A549 (cell line): ENCODE measurements around the gene FHIT.

Experiments used
- CBX2 ChIP-seq: fragments of 200-600 bp; sonication (generic); IDR thresholded peaks from 2 replicates; pipeline ENCODE4 v1.6.1; 2016; ENCODE audit warnings: low read depth, mild to moderate bottlenecking, borderline replicate concordance
- CHD4 ChIP-seq: fragments of 200-600 bp; sonication (generic); IDR thresholded peaks from 2 replicates; pipeline ENCODE4 v1.6.1; 2016; ENCODE audit warnings: antibody characterized with exemption, mild to moderate bottlenecking, borderline replicate concordance
- FOSB ChIP-seq: fragments of 250-450 bp; sonication (Bioruptor Pico); IDR thresholded peaks from 2 replicates; pipeline ENCODE4 v1.5.0; 2020; ENCODE audit warnings: mild to moderate bottlenecking, moderate library complexity
- HOXA7 ChIP-seq: fragments of 250-450 bp; sonication (Bioruptor Pico); IDR thresholded peaks from 2 replicates; pipeline ENCODE4 v1.5.0; 2020; ENCODE audit warnings: mild to moderate bottlenecking, moderate library complexity
- MAFK ChIP-seq: fragments of 450-650 bp; IDR thresholded peaks from 2 replicates; pipeline ENCODE4 v1.6.1; 2014; ENCODE audit not compliant: partially characterized antibody
- PHF8 ChIP-seq: fragments of 200-600 bp; sonication (generic); IDR thresholded peaks from 2 replicates; pipeline ENCODE4 v1.6.1; 2016; ENCODE audit warnings: low read depth, mild to moderate bottlenecking, antibody characterized with exemption, moderate library complexity, borderline replicate concordance
- REST ChIP-seq: fragments of 200-600 bp; sonication (generic); IDR thresholded peaks from 2 replicates; pipeline ENCODE4 v1.6.1; 2016; ENCODE audit warnings: antibody characterized with exemption, mild to moderate bottlenecking, moderate library complexity
- TF ChIP-seq, protein P1 (sequence below): fragments of 450-650 bp; IDR thresholded peaks from 2 replicates; pipeline ENCODE4 v1.6.1; 2014; ENCODE audit warnings: antibody characterized with exemption
- TF ChIP-seq, protein P2 (sequence below): fragments of >200 bp; sonication (Bioruptor Twin); formaldehyde crosslinking; IDR thresholded peaks from 2 replicates; pipeline ENCODE4 v1.6.1; 2016
- TF ChIP-seq, protein P3 (sequence below): fragments of >200 bp; sonication (Bioruptor Twin); formaldehyde crosslinking; IDR thresholded peaks from 3 replicates; pipeline ENCODE4 v1.5.1; 2016

DNA sequence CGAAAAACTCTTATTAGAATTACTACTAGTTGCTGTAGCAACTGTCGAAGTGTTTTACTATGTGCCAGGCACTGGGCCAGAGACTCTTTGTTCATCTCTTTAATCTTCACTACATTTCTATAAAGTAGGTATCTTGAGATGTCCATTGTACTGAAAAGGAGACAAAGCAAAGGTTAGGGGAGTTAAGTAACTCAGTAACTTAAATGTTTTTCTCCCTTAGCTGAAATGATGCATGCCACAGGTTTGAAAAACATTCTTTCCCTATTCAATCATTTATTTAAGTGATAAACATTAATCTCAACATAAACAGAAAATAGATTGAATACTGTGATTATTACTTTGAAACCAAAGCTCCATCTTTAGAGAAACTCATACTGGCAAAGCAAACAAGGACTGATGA is 776.2 kb downstream of the FHIT start:
- TF ChIP-seq REST (no peak), FOSB (CRISPR knock-in tag) (no peak), CBX2 (no peak), MAFK (no peak), PHF8 (no peak), CHD4 (no peak), HOXA7 (CRISPR knock-in tag) (no peak)
- TF ChIP-seq, protein P1, sequence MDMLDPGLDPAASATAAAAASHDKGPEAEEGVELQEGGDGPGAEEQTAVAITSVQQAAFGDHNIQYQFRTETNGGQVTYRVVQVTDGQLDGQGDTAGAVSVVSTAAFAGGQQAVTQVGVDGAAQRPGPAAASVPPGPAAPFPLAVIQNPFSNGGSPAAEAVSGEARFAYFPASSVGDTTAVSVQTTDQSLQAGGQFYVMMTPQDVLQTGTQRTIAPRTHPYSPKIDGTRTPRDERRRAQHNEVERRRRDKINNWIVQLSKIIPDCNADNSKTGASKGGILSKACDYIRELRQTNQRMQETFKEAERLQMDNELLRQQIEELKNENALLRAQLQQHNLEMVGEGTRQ, result no peak
- TF ChIP-seq, protein P2, sequence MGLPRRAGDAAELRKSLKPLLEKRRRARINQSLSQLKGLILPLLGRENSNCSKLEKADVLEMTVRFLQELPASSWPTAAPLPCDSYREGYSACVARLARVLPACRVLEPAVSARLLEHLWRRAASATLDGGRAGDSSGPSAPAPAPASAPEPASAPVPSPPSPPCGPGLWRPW, result no peak
- TF ChIP-seq, protein P3, sequence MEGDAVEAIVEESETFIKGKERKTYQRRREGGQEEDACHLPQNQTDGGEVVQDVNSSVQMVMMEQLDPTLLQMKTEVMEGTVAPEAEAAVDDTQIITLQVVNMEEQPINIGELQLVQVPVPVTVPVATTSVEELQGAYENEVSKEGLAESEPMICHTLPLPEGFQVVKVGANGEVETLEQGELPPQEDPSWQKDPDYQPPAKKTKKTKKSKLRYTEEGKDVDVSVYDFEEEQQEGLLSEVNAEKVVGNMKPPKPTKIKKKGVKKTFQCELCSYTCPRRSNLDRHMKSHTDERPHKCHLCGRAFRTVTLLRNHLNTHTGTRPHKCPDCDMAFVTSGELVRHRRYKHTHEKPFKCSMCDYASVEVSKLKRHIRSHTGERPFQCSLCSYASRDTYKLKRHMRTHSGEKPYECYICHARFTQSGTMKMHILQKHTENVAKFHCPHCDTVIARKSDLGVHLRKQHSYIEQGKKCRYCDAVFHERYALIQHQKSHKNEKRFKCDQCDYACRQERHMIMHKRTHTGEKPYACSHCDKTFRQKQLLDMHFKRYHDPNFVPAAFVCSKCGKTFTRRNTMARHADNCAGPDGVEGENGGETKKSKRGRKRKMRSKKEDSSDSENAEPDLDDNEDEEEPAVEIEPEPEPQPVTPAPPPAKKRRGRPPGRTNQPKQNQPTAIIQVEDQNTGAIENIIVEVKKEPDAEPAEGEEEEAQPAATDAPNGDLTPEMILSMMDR, result no peak
